Activated B cell treated with CpG ODN at 0.5 μM for 24 hours (primary cell): Measurements from ENCODE around the gene FGFR4. TPM values are rescaled to one million over a fixed set of nuclear protein-coding genes. Genes with fewer than 3 reads are reported as not detected.
"Not testable (repeated sequence)": the region's sequence is repeated elsewhere in the genome, so short reads cannot be mapped to it uniquely, and the experiment has no call there.

Source experiments
- ATAC-seq: fragments of 200-7000 bp; cut with Tn5 transposase; one replicate; pipeline ENCODE4 v1.10.0; 2021; ENCODE audit warnings: low read depth, mild to moderate bottlenecking, moderate library complexity
- CTCF ChIA-PET: fragments of 350-600 bp; sonication (Branson Sonifier 250); formaldehyde crosslinking; loops from one replicate; lab custom pipeline; 2021; ENCODE audit warnings: antibody characterized with exemption; lab: Charles Lee
- POLR2A ChIA-PET: fragments of 350-600 bp; sonication (Branson Sonifier 250); formaldehyde crosslinking; loops from one replicate; lab custom pipeline; 2021; ENCODE audit warnings: antibody characterized with exemption; lab: Charles Lee
- DNase-seq: peaks from one replicate; pipeline ENCODE4 v3.0.0; 2022
- H3K27ac Mint-ChIP-seq: one replicate; pipeline ENCODE4 v1.8.0; 2020; ENCODE audit warnings: mixed read lengths
- H3K27me3 Mint-ChIP-seq: one replicate; pipeline ENCODE4 v1.8.0; 2021; ENCODE audit warnings: mixed read lengths
- H3K36me3 Mint-ChIP-seq: one replicate; pipeline ENCODE4 v1.8.0; 2021; ENCODE audit warnings: low read depth, mixed read lengths
- H3K4me1 Mint-ChIP-seq: one replicate; pipeline ENCODE4 v1.8.0; 2021; ENCODE audit warnings: mixed read lengths
- H3K4me3 Mint-ChIP-seq: one replicate; pipeline ENCODE4 v1.8.0; 2020; ENCODE audit warnings: mild to moderate bottlenecking, mixed read lengths
- H3K9me3 Mint-ChIP-seq: one replicate; pipeline ENCODE4 v1.8.0; 2020; ENCODE audit warnings: mixed read lengths
- intact Hi-C: fragments of 100-400 bp; cut with micrococcal nuclease; formaldehyde crosslinking; loops from one replicate; pipeline ENCODE4 v1.15.1; 2024
- total RNA-seq: library from RNA; stranded (reverse); gene quantifications from 2 replicates; pipeline ENCODE4 v1.2.3, GENCODE V29; 2022
- TF ChIP-seq, protein P1 (sequence below): fragments of 200-600 bp; IDR thresholded peaks from one replicate; pipeline ENCODE4 v1.8.0; 2022; ENCODE audit warnings: antibody characterized with exemption, mild to moderate bottlenecking

FGFR4 gene
- total RNA-seq, 1 donor from 2014 or later, result 1.5 TPM

GRCh38 chr5:177043958-177044357 is 42.8 kb upstream of the FGFR4 start:
- TF ChIP-seq, protein P1, sequence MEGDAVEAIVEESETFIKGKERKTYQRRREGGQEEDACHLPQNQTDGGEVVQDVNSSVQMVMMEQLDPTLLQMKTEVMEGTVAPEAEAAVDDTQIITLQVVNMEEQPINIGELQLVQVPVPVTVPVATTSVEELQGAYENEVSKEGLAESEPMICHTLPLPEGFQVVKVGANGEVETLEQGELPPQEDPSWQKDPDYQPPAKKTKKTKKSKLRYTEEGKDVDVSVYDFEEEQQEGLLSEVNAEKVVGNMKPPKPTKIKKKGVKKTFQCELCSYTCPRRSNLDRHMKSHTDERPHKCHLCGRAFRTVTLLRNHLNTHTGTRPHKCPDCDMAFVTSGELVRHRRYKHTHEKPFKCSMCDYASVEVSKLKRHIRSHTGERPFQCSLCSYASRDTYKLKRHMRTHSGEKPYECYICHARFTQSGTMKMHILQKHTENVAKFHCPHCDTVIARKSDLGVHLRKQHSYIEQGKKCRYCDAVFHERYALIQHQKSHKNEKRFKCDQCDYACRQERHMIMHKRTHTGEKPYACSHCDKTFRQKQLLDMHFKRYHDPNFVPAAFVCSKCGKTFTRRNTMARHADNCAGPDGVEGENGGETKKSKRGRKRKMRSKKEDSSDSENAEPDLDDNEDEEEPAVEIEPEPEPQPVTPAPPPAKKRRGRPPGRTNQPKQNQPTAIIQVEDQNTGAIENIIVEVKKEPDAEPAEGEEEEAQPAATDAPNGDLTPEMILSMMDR, result no peak
- DNase-seq (no peak), ATAC-seq (no peak)
- intact Hi-C loops, result no loop called here
- H3K36me3 Mint-ChIP-seq, result peaks cover 70% of the 10 kb centered on the region
- H3K4me1 Mint-ChIP-seq, result no peaks in the 10 kb centered on the region
- no peak overlapping the region for H3K27ac Mint-ChIP-seq
- no peaks in the 10 kb centered on the region for H3K27me3 Mint-ChIP-seq
- no peak overlapping the region for H3K4me3 Mint-ChIP-seq
- no peaks in the 10 kb centered on the region for H3K9me3 Mint-ChIP-seq
- ChIA-PET CTCF (interaction anchor here (0.7 to 1.5 kb wide), 2 partner anchors 28 to 39 kb away, joined by 4 read pairs; no protein-coding TSS in a partner anchor), POLR2A (no interaction called here)

DNA sequence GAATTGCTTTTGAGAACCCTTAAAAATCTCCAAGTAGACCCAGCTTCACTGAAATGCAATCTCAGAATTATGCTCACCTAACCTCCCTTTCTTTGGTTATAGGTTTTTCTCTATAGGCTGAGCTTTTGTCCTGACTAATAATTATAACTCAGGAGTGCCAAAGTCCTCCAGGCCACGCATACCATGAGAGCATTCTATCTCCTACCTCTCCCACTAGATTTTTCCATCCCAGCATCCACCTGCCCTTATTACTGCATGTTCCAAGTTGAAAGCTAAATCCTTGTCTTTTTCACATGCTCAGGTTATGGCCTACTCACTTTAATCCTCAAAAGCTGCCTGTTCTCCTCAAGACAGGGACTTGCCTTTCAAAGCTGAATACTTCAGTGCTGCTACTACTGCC is 42.1 kb upstream of the FGFR4 start:
- no peak for DNase-seq
- ChIA-PET POLR2A (no interaction called here), CTCF (interaction anchor here (1.5 kb wide), 1 partner anchor 27 kb away, joined by 4 read pairs; no protein-coding TSS in a partner anchor)
- ATAC-seq, result no peak
- Mint-ChIP-seq H3K27me3 (no peaks in the 10 kb centered on the region), H3K36me3 (peaks cover 70% of the 10 kb centered on the region), H3K9me3 (no peaks in the 10 kb centered on the region), H3K4me1 (no peaks in the 10 kb centered on the region), H3K27ac (no peak overlapping the region), H3K4me3 (no peak overlapping the region)
- intact Hi-C loops, result no loop called here
- TF ChIP-seq, protein P1, result no peak

DNA sequence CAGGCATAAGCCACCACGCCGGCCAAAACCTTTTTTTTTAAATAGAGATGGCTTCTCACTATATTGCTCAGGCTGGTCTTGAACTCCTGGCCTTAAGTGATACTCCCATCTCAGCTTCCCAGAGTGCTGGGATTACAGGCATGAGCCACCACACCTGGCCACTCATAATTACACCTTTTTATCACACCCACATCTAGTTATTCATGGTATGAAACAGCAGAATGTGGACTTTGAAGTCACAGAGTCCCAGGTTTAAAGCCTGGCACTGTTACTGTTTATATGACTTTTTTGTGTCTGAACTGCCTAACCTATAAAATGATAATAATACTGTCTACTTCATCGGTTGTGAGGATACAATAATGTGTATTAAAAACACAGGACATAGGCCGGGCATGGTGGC is 41.1 kb upstream of the FGFR4 start:
- CTCF ChIA-PET, result no interaction called here
- TF ChIP-seq, protein P1, result no peak
- Mint-ChIP-seq H3K36me3 (peaks cover 71% of the 10 kb centered on the region), H3K4me1 (no peaks in the 10 kb centered on the region), H3K27me3 (no peaks in the 10 kb centered on the region), H3K4me3 (no peak overlapping the region), H3K27ac (no peak overlapping the region), H3K9me3 (no peaks in the 10 kb centered on the region)
- intact Hi-C loops, result no loop called here
- DNase-seq, result no peak
- no peak for ATAC-seq
- POLR2A ChIA-PET, result no interaction called here

DNA sequence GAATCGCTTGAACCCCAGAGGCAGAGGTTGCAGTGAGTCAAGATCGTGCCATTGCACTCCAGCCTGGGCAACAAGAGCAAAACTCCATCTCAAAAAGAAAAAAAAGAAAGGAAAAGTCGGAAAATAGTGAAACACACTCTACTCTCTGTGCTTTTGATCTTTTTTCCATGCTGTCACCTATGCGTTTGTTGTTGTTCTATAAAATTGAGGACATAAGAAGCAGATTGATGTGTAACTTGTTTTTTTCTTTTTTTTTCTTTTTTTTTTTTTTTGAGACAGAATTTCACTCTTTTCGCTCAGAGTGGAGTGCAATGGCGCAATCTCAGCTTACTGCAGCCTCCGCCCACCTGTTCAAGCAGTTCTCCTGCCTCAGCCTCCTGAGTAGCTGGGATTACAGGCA is 38.2 kb upstream of the FGFR4 start:
- H3K4me1 Mint-ChIP-seq, DNase-seq, H3K27ac Mint-ChIP-seq, H3K4me3 Mint-ChIP-seq, H3K9me3 Mint-ChIP-seq, H3K27me3 Mint-ChIP-seq, intact Hi-C loops, ATAC-seq, CTCF ChIA-PET: not testable (repeated sequence)
- H3K36me3 Mint-ChIP-seq, result peaks cover 65% of the 10 kb centered on the region
- POLR2A ChIA-PET, result interaction anchor here (0.6 kb wide), 1 partner anchor 20 kb away, joined by 12 read pairs; no protein-coding TSS in a partner anchor

- ChIA-PET POLR2A (interaction anchor here (0.6 to 1.4 kb wide), 2 partner anchors 44 to 328 kb away, joined by 3 to 4 read pairs; no protein-coding TSS in a partner anchor), CTCF (no interaction called here)
- Mint-ChIP-seq H3K4me1 (no peaks in the 10 kb centered on the region), H3K4me3 (no peak overlapping the region), H3K9me3 (no peaks in the 10 kb centered on the region), H3K27ac (no peak overlapping the region), H3K27me3 (no peaks in the 10 kb centered on the region), H3K36me3 (peaks cover 62% of the 10 kb centered on the region)
- DNase-seq (no peak), ATAC-seq (no peak)
- TF ChIP-seq, protein P1, result no peak
- intact Hi-C loops, result no loop called here
Measured at GRCh38 chr5:177049285-177049684, 37.4 kb upstream of the FGFR4 start.
